ENCODE measurements around the gene COPA.

The COPA gene

DNA sequence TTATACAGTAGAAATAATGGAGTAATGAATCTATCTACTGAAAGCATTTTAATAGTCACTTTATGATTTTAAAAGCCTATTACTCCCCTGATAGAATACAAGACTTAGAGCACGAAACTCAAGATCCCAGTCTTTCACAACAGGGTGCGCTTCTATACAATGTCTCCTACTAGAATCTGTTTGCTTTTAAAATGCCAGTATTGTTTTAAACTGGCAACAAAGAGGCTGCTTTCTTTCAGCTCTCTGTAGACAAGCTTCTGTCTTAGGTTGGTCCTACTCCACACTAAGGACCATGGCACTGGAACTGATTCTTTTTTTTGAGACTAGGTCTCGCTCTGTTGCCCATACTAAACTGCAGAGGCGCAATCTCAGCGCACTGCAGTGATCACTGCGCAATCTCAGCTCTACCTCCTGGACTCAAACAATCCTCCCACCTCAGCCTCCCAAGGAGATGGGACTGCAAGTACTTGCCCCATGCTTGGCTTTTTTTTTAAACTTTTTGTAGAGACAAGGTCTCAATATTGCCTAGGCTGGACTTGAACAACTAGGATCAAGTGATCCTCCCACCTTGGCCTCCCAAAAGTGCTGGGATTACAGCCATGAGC lies 85.5 kb downstream of the COPA start:
- Histone ChIP-seq H3K27ac (ENCODE audit: low read length) (no peak overlapping the region), H3K4me1 (ENCODE audit: low read length) (peaks cover 15% of the 10 kb centered on the region), H3K9ac (ENCODE audit: low read length) (no peak overlapping the region), H3K9me2 (replicated peaks; ENCODE audit: insufficient read depth, low read length) (no peaks in the 10 kb centered on the region), H3K36me3 (replicated peaks; ENCODE audit: insufficient read depth, low read length) (no peaks in the 10 kb centered on the region; the same call in 1 of the 2 replicates), H2AFZ (ENCODE audit: low read length) (no peak overlapping the region), H3F3A (ENCODE audit: insufficient read depth, low read length) (peaks cover 9% of the 10 kb centered on the region), H3K27me3 (replicated peaks; ENCODE audit: insufficient read depth, low read length) (no peaks in the 10 kb centered on the region), H3K4me3 (ENCODE audit: low read length) (no peak overlapping the region), H3K9me3 (replicated peaks; ENCODE audit: insufficient read depth, low read length) (no peaks in the 10 kb centered on the region), H3K4me2 (ENCODE audit: low read depth, low read length) (no peak overlapping the region), H4K20me1 (ENCODE audit: insufficient read depth, low read length) (no peaks in the 10 kb centered on the region), H3K79me2 (ENCODE audit: low read length) (peaks cover 75% of the 10 kb centered on the region)
- DNase-seq: no peak
- TF ChIP-seq EZH2 (optimal IDR thresholded peaks at IDR 0.05; ENCODE audit: low read depth, low read length): no peak
- TF ChIP-seq, protein P1, sequence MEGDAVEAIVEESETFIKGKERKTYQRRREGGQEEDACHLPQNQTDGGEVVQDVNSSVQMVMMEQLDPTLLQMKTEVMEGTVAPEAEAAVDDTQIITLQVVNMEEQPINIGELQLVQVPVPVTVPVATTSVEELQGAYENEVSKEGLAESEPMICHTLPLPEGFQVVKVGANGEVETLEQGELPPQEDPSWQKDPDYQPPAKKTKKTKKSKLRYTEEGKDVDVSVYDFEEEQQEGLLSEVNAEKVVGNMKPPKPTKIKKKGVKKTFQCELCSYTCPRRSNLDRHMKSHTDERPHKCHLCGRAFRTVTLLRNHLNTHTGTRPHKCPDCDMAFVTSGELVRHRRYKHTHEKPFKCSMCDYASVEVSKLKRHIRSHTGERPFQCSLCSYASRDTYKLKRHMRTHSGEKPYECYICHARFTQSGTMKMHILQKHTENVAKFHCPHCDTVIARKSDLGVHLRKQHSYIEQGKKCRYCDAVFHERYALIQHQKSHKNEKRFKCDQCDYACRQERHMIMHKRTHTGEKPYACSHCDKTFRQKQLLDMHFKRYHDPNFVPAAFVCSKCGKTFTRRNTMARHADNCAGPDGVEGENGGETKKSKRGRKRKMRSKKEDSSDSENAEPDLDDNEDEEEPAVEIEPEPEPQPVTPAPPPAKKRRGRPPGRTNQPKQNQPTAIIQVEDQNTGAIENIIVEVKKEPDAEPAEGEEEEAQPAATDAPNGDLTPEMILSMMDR (IDR thresholded peaks at IDR 0.05; ENCODE audit: low read length): no peak
- no peak for TF ChIP-seq EZH2phosphoT487 (IDR thresholded peaks at IDR 0.05; ENCODE audit: low read length)

DNA sequence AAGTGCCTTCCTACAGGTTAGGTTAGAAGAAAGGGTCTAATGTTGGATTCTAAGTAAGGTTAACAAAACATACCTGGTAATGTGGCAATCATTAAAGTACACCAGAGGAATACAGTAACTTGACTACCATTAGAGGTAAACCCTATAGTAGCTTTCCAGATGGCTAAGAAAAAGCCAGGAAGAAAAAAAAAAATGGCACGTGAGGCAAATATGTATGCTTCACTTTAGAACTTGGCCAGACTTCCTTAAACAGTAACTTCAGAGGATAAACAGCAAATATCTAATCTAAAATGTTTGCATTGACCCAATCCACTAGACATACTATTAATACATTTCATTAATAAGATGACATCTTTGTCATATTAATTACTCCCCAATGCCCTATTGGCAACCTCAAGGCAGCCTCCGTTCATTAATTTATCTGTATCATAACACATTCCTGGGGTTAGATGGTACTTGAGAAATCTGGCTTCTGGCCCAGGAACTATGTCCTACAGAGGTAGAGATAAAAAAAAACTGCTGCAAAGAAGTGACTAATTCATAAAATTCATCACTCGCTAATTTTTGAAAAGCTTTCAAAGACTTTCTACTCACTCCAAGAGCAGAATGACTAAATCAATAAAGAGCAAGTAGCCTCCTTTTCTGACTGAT lies 86.5 kb downstream of the COPA start:
- H3K27me3 ChIP-seq (replicated peaks; ENCODE audit: insufficient read depth, low read length): no peaks in the 10 kb centered on the region
- no peaks in the 10 kb centered on the region for H3K9me2 ChIP-seq (replicated peaks; ENCODE audit: insufficient read depth, low read length)
- H3K4me1 ChIP-seq (ENCODE audit: low read length): peaks cover 15% of the 10 kb centered on the region
- H3K27ac ChIP-seq (ENCODE audit: low read length): no peak overlapping the region
- H4K20me1 ChIP-seq (ENCODE audit: insufficient read depth, low read length): no peaks in the 10 kb centered on the region
- no peak overlapping the region for H2AFZ ChIP-seq (ENCODE audit: low read length)
- TF ChIP-seq, protein P1 (IDR thresholded peaks at IDR 0.05; ENCODE audit: low read length): no peak
- TF ChIP-seq EZH2phosphoT487 (IDR thresholded peaks at IDR 0.05; ENCODE audit: low read length) (no peak), EZH2 (optimal IDR thresholded peaks at IDR 0.05; ENCODE audit: low read depth, low read length) (no peak)
- DNase-seq: no peak
- 0 out of 2 replicates have a peak, but pooled peaks cover 4% of the 10 kb centered on the region for H3F3A ChIP-seq (ENCODE audit: insufficient read depth, low read length)
- no peaks in the 10 kb centered on the region for H3K9me3 ChIP-seq (replicated peaks; ENCODE audit: insufficient read depth, low read length)
- peaks cover 77% of the 10 kb centered on the region for H3K79me2 ChIP-seq (ENCODE audit: low read length)
- no peak overlapping the region for H3K4me2 ChIP-seq (ENCODE audit: low read depth, low read length)
- H3K36me3 ChIP-seq (replicated peaks; ENCODE audit: insufficient read depth, low read length): no peaks in the 10 kb centered on the region; the same call in 1 of the 2 replicates
- no peak overlapping the region for H3K9ac ChIP-seq (ENCODE audit: low read length)
- H3K4me3 ChIP-seq (ENCODE audit: low read length): no peak overlapping the region

DNA sequence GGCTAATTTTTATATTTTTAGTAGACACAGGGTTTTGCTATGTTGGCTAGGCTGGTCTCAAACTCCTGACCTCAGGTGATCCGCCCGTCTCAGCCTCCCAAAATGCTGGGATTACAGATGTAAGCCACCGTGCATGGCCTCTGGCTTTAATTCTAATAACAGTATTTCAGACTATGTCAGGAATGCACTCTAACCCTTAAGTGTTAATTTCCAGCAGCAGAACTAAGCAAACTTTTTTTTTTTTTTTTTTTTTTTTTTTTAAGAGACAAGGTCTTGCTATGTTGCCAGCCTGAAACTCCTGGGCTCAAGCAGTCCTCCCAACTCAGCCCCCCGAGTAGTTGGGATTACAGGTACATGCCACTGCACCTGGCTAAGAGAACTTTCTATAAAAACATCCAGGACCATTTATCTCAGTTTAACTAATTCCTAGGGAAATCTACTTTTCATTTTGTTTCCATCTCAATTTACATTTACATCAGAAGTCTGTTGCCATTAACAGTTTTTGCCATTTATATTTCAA lies 87.2 kb downstream of the COPA start:
- Histone ChIP-seq H3K9ac (ENCODE audit: low read length) (no peak overlapping the region), H3K36me3 (replicated peaks; ENCODE audit: insufficient read depth, low read length) (peaks cover 5% of the 10 kb centered on the region; the same call in 1 of the 2 replicates), H3K27me3 (replicated peaks; ENCODE audit: insufficient read depth, low read length) (no peaks in the 10 kb centered on the region), H3K4me3 (ENCODE audit: low read length) (no peak overlapping the region), H3K4me1 (ENCODE audit: low read length) (peaks cover 12% of the 10 kb centered on the region), H3K9me2 (replicated peaks; ENCODE audit: insufficient read depth, low read length) (no peaks in the 10 kb centered on the region), H3K79me2 (ENCODE audit: low read length) (peaks cover 77% of the 10 kb centered on the region), H3K27ac (ENCODE audit: low read length) (no peak overlapping the region), H3K9me3 (replicated peaks; ENCODE audit: insufficient read depth, low read length) (no peaks in the 10 kb centered on the region), H3F3A (ENCODE audit: insufficient read depth, low read length) (no peaks in the 10 kb centered on the region), H2AFZ (ENCODE audit: low read length) (no peak overlapping the region), H3K4me2 (ENCODE audit: low read depth, low read length) (no peak overlapping the region), H4K20me1 (ENCODE audit: insufficient read depth, low read length) (no peaks in the 10 kb centered on the region)
- no peak for DNase-seq
- TF ChIP-seq, protein P1 (IDR thresholded peaks at IDR 0.05; ENCODE audit: low read length): no peak
- TF ChIP-seq EZH2 (optimal IDR thresholded peaks at IDR 0.05; ENCODE audit: low read depth, low read length) (no peak), EZH2phosphoT487 (IDR thresholded peaks at IDR 0.05; ENCODE audit: low read length) (no peak)

All from MM.1S (cell line).